Type B pancreatic cell (in vitro differentiated cells): ENCODE results near the gene TRANK1. TPM values are rescaled to one million over a fixed set of nuclear protein-coding genes. Genes with fewer than 3 reads are reported as not detected.

Source experiments
- DNase-seq: peaks from one replicate; pipeline ENCODE4 v3.0.0; 2021; ENCODE audit warnings: mixed read lengths; ENCODE audit not compliant: unreplicated experiment; ENCODE audit errors: extremely low spot score
- H3K27ac Mint-ChIP-seq: 2 replicates; pipeline ENCODE4 v1.8.0; 2021; ENCODE audit warnings: mild to moderate bottlenecking, mixed read lengths
- H3K27me3 Mint-ChIP-seq: 2 replicates; pipeline ENCODE4 v1.8.0; 2021; ENCODE audit warnings: mixed read lengths
- H3K36me3 Mint-ChIP-seq: 2 replicates; pipeline ENCODE4 v1.8.0; 2021; ENCODE audit warnings: mixed read lengths
- H3K4me1 Mint-ChIP-seq: one replicate; pipeline ENCODE4 v1.8.0; 2021; ENCODE audit warnings: mixed read lengths; ENCODE audit not compliant: unreplicated experiment
- H3K4me3 Mint-ChIP-seq: 2 replicates; pipeline ENCODE4 v1.8.0; 2021; ENCODE audit warnings: mild to moderate bottlenecking, mixed read lengths
- H3K9me3 Mint-ChIP-seq: 2 replicates; pipeline ENCODE4 v1.8.0; 2021; ENCODE audit warnings: mixed read lengths
- total RNA-seq: library from RNA; stranded (reverse); gene quantifications from 2 replicates; pipeline ENCODE4 v1.2.1, GENCODE V29; 2021; ENCODE audit warnings: low replicate concordance
- TF ChIP-seq, protein P1 (sequence below): fragments of 200-600 bp; sonication (generic); conservative IDR thresholded peaks from 2 replicates; pipeline ENCODE4 v1.5.0; 2021; ENCODE audit warnings: antibody characterized with exemption, mild to moderate bottlenecking

Gene TRANK1
- total RNA-seq, 1 donor from 2014 or later, result 18.0 TPM

DNA sequence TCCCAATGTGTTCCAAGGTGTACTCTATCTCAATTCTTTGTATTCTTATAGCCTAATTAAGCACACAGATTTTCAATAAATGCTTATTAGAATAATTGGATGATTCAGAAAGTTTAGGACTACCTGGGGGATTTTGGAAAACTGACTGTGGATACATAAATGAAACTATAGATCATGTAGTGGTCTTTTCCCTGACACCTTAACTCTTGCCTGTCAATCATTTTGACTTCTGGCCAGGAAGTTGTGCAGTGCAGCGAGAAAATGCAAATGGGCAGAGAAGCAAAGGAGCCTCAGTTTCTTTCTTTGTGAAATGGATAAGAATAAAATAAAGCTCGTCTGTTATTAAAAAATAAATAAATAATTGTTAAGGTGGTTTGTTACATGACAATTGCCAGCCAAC lies 133.1 kb downstream of the TRANK1 start:
- H3K27me3 Mint-ChIP-seq, result peaks cover 5% of the 10 kb centered on the region
- no peaks in the 10 kb centered on the region for H3K36me3 Mint-ChIP-seq
- H3K4me1 Mint-ChIP-seq, result peaks cover 21% of the 10 kb centered on the region
- TF ChIP-seq, protein P1, sequence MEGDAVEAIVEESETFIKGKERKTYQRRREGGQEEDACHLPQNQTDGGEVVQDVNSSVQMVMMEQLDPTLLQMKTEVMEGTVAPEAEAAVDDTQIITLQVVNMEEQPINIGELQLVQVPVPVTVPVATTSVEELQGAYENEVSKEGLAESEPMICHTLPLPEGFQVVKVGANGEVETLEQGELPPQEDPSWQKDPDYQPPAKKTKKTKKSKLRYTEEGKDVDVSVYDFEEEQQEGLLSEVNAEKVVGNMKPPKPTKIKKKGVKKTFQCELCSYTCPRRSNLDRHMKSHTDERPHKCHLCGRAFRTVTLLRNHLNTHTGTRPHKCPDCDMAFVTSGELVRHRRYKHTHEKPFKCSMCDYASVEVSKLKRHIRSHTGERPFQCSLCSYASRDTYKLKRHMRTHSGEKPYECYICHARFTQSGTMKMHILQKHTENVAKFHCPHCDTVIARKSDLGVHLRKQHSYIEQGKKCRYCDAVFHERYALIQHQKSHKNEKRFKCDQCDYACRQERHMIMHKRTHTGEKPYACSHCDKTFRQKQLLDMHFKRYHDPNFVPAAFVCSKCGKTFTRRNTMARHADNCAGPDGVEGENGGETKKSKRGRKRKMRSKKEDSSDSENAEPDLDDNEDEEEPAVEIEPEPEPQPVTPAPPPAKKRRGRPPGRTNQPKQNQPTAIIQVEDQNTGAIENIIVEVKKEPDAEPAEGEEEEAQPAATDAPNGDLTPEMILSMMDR, result no peak
- no peaks in the 10 kb centered on the region for H3K9me3 Mint-ChIP-seq
- H3K27ac Mint-ChIP-seq, result no peak overlapping the region
- DNase-seq, result no peak
- H3K4me3 Mint-ChIP-seq, result no peak overlapping the region

DNA sequence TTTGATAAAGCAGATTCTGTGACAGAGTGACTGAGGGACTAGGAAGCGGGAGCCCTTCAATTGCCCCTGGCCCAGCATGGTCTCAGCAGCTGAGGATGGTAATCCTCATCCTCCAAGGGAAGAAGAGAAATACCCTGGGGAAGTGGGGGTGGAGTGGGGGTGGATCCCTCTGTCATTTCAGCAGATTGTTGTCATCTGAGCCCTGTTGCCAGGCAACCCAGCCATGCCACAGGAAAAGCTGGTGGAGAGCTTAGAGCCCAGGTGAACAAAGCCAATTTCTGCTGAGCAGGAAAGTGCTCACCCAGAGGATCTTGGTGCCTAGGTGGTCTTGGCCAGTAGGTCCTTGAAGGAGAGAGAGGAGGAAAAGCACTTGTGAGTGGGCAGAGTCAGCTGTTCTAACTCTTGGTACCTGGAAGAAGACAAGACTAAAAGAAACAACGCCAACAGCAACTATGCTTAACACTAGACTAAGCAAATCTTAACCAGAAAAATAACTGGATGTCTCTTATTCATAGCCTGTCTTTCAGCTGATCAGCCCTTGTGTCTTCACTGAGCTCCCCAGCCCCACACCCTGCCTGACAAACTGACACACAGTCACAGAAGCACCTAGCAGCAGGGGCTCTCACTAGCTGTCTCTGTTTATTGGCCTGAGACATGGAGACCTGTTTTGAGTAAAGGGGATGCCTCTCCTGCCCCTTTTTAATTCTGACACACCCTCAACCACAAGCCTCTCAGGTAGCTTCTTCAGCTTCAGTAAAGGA lies 140.4 kb downstream of the TRANK1 start:
- Mint-ChIP-seq H3K36me3 (peaks cover 4% of the 10 kb centered on the region), H3K4me3 (no peak overlapping the region), H3K27me3 (no peaks in the 10 kb centered on the region), H3K4me1 (no peaks in the 10 kb centered on the region), H3K9me3 (no peaks in the 10 kb centered on the region), H3K27ac (no peak overlapping the region)
- TF ChIP-seq, protein P1, result no peak
- no peak for DNase-seq

DNA sequence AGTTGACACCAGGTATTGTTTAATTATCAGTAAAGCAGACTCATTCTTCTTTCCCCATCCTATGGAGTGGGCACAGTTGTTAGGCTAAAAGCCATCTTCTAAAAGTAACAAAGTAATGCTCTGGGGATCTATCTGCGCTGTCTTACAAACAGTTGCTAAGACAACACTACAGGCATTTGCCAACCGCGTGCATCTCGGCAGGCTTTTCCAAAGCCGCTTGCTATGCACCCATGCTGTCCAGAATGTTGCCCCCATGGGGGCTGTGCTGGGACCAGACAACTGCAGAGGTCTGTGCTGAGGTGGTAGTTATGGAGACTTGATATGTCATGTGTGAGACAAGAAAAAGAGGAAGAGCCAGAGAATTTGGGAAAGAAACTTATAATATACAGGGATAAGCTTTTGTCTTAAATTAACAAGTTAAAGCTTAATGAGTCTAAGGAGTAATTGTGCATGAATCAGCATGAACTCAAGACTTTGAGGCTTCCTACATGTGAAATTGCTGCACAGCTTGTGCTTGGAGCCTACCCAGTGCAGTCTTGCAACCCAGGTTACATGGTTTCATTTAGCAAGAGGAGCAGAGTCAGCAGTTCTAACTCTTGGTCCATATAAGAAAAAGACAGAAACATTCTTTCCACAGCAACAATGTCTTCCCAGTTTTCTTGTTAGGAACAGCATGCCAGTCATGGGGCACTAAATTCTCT lies 141.6 kb downstream of the TRANK1 start:
- Mint-ChIP-seq H3K9me3 (no peaks in the 10 kb centered on the region), H3K36me3 (peaks cover 4% of the 10 kb centered on the region), H3K4me3 (no peak overlapping the region), H3K27me3 (no peaks in the 10 kb centered on the region), H3K27ac (no peak overlapping the region), H3K4me1 (no peaks in the 10 kb centered on the region)
- TF ChIP-seq, protein P1, result no peak
- DNase-seq, result no peak

DNA sequence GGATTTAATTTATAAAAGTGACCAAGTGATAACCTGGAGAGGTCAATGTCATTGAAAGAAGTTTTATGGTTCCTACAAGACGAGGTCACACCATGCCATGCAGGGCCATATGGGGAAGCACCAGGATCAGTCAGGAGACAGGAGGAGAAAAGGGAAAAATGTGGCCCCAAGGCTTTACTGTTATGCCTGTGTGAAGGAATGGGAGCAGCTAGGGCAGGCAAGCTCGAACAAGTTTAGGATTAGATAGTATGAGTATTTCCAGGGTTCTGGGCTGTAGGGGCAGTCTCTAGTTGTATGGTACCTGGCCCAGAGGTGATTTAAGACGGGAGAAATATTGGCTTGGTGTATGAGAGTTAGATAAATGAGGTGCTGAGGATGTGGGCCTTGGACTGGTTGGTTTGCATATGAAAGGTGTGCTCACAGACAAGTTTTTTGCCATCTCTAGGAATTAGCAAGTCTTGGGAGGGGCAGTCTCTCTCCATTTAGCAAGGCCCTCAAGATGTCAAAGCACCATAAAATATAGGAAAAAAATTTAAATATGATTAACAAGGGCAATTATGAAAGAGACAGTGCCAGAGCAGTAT lies 144.2 kb downstream of the TRANK1 start:
- H3K9me3 Mint-ChIP-seq, result no peaks in the 10 kb centered on the region
- TF ChIP-seq, protein P1, result no peak
- no peak overlapping the region for H3K4me3 Mint-ChIP-seq
- H3K27me3 Mint-ChIP-seq, result no peaks in the 10 kb centered on the region
- H3K27ac Mint-ChIP-seq, result no peak overlapping the region
- no peaks in the 10 kb centered on the region for H3K4me1 Mint-ChIP-seq
- H3K36me3 Mint-ChIP-seq, result no peaks in the 10 kb centered on the region
- no peak for DNase-seq

DNA sequence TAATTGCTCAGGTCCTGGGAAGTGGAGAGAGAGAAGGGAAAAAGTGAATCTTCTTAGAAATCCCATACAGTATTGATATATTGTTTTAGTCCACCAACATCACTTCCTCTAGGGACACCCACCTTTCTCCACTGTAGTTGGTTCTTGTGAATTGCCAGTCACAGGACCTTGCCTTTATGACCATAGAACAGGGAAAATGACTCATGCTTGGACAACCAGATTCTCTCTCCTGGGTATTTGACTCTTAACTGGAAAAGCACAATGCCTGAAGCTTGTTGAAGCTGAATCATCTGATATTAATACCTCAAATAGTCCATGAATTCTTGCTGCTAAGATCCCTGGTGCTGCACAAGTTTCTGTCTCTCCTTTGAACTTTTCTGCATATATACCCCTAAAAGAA lies 148.0 kb downstream of the TRANK1 start:
- no peak overlapping the region for H3K4me3 Mint-ChIP-seq
- no peak for DNase-seq
- no peak overlapping the region for H3K27ac Mint-ChIP-seq
- no peaks in the 10 kb centered on the region for H3K9me3 Mint-ChIP-seq
- H3K4me1 Mint-ChIP-seq, result no peaks in the 10 kb centered on the region
- H3K27me3 Mint-ChIP-seq, result peaks cover 8% of the 10 kb centered on the region
- TF ChIP-seq, protein P1, result no peak
- H3K36me3 Mint-ChIP-seq, result no peaks in the 10 kb centered on the region
